ENCODE measurements around the gene ETAA1. TPM values are rescaled to one million over a fixed set of nuclear protein-coding genes. Genes with fewer than 3 reads are reported as not detected.
A peak's percentile ranks its signal among the peaks of the same experiment; 100 is the strongest.

The ETAA1 gene
- total RNA-seq, 1 experiment from 2014 or later: 25.8 TPM

- Histone ChIP-seq H3K36me3 (no peaks in the 10 kb centered on the region), H3K9me3 (replicated peaks) (no peaks in the 10 kb centered on the region), H3K27ac (no peak overlapping the region), H3K4me3 (no peak overlapping the region), H3K4me1 (replicated peaks) (peaks cover 16% of the 10 kb centered on the region), H3K27me3 (replicated peaks) (no peaks in the 10 kb centered on the region)
- peak; percentile 26 to 51 for DNase-seq (ENCODE audit: low read depth in 1 of 2, low spot score in 2 of 2)
Measured at GRCh38 chr2:67451086-67451832, 54.1 kb downstream of the ETAA1 start.

GRCh38 chr2:67453310-67453709, 56.2 kb downstream of the ETAA1 start:
- no peak for DNase-seq (ENCODE audit: low read depth in 1 of 2, low spot score in 2 of 2)
- no peaks in the 10 kb centered on the region for H3K36me3 ChIP-seq
- peaks cover 4% of the 10 kb centered on the region; the same call in 1 of the 2 replicates for H3K4me1 ChIP-seq (replicated peaks)
- H3K27me3 ChIP-seq (replicated peaks): no peaks in the 10 kb centered on the region
- H3K4me3 ChIP-seq: no peak overlapping the region
- H3K9me3 ChIP-seq (replicated peaks): no peaks in the 10 kb centered on the region
- H3K27ac ChIP-seq: no peak overlapping the region

GRCh38 chr2:67455219-67456142, 58.3 kb downstream of the ETAA1 start:
- no peak overlapping the region for H3K27ac ChIP-seq
- no peak overlapping the region for H3K4me3 ChIP-seq
- H3K27me3 ChIP-seq (replicated peaks): no peaks in the 10 kb centered on the region
- no peaks in the 10 kb centered on the region for H3K36me3 ChIP-seq
- H3K4me1 ChIP-seq (replicated peaks): peaks cover 4% of the 10 kb centered on the region; the same call in 1 of the 2 replicates
- no peak for DNase-seq (ENCODE audit: low read depth in 1 of 2, low spot score in 2 of 2)
- no peaks in the 10 kb centered on the region for H3K9me3 ChIP-seq (replicated peaks)

GRCh38 chr2:67456428-67456827, 59.3 kb downstream of the ETAA1 start:
- no peak overlapping the region for H3K4me3 ChIP-seq
- peaks cover 4% of the 10 kb centered on the region; the same call in 1 of the 2 replicates for H3K4me1 ChIP-seq (replicated peaks)
- no peaks in the 10 kb centered on the region for H3K27me3 ChIP-seq (replicated peaks)
- no peaks in the 10 kb centered on the region for H3K36me3 ChIP-seq
- no peak for DNase-seq (ENCODE audit: low read depth in 1 of 2, low spot score in 2 of 2)
- H3K27ac ChIP-seq: no peak overlapping the region
- H3K9me3 ChIP-seq (replicated peaks): no peaks in the 10 kb centered on the region

GRCh38 chr2:67457699-67458098, 60.6 kb downstream of the ETAA1 start:
- H3K27me3 ChIP-seq (replicated peaks): no peaks in the 10 kb centered on the region
- H3K36me3 ChIP-seq: no peaks in the 10 kb centered on the region
- H3K27ac ChIP-seq: no peak overlapping the region
- H3K4me3 ChIP-seq: no peak overlapping the region
- peaks cover 4% of the 10 kb centered on the region; the same call in 1 of the 2 replicates for H3K4me1 ChIP-seq (replicated peaks)
- H3K9me3 ChIP-seq (replicated peaks): no peaks in the 10 kb centered on the region
- no peak for DNase-seq (ENCODE audit: low read depth in 1 of 2, low spot score in 2 of 2)

- no peak for DNase-seq (ENCODE audit: low read depth in 1 of 2, low spot score in 2 of 2)
- no peaks in the 10 kb centered on the region for H3K36me3 ChIP-seq
- H3K27me3 ChIP-seq (replicated peaks): no peaks in the 10 kb centered on the region
- H3K9me3 ChIP-seq (replicated peaks): no peaks in the 10 kb centered on the region
- H3K4me1 ChIP-seq (replicated peaks): no peaks in the 10 kb centered on the region
- H3K4me3 ChIP-seq: no peak overlapping the region
- no peak overlapping the region for H3K27ac ChIP-seq
Measured at GRCh38 chr2:67459761-67460160, 62.6 kb downstream of the ETAA1 start.

All from SJSA1 (cell line).